Measurements from ENCODE around the gene TBC1D5. TPM values are rescaled to one million over a fixed set of nuclear protein-coding genes. Genes with fewer than 3 reads are reported as not detected.

The TBC1D5 gene
- total RNA-seq, 1 experiment from 2014 or later = 36.4 TPM

DNA sequence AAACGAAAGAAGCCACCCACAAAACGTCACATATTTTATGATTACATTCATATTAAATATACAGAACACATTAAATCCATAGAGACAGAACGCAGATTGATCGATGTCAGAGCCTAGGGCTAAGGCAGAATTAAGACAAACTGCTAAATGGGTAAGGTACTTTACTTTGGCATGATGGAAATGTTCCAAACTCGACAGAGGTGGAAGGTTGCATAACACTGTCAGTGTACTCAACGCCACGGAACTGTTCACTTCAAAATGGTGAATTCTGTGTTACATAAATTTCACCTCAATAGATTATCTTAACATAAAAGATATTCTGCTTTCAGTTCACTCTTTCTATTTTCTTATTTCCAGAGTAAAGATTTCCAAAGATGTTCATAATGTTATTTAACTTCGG, 158.4 kb downstream of the TBC1D5 start:
- POLR2A ChIA-PET = no interaction called here
- intact Hi-C loops (cut with micrococcal nuclease; ENCODE audit: unreplicated experiment) = no loop called here
- Histone ChIP-seq H3K4me1 (no peaks in the 10 kb centered on the region; the same call in 1 of the 2 replicates), H3K36me3 (ENCODE audit: control insufficient read depth, insufficient read depth, low read length) (no peaks in the 10 kb centered on the region), H3K4me3 (ENCODE audit: low read depth, low read length) (no peak overlapping the region), H3K27me3 (replicated peaks; ENCODE audit: control insufficient read depth, insufficient read depth, low read length) (no peaks in the 10 kb centered on the region), H3K9me3 (no peaks in the 10 kb centered on the region)
- TF ChIP-seq, protein P1, sequence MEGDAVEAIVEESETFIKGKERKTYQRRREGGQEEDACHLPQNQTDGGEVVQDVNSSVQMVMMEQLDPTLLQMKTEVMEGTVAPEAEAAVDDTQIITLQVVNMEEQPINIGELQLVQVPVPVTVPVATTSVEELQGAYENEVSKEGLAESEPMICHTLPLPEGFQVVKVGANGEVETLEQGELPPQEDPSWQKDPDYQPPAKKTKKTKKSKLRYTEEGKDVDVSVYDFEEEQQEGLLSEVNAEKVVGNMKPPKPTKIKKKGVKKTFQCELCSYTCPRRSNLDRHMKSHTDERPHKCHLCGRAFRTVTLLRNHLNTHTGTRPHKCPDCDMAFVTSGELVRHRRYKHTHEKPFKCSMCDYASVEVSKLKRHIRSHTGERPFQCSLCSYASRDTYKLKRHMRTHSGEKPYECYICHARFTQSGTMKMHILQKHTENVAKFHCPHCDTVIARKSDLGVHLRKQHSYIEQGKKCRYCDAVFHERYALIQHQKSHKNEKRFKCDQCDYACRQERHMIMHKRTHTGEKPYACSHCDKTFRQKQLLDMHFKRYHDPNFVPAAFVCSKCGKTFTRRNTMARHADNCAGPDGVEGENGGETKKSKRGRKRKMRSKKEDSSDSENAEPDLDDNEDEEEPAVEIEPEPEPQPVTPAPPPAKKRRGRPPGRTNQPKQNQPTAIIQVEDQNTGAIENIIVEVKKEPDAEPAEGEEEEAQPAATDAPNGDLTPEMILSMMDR (IDR thresholded peaks at IDR 0.05; ENCODE audit: insufficient read depth in 1 of 2, low read depth in 1 of 2, low read length in 1 of 2, severe bottlenecking in 1 of 2, unreplicated experiment in 1 of 2) = no peak
- no TSS peak for BruUV-seq (replicated peaks)
- Mint-ChIP-seq H3K4me3 (ENCODE audit: unreplicated experiment) (no peak overlapping the region), H3K27me3 (ENCODE audit: insufficient read depth, unreplicated experiment) (no peaks in the 10 kb centered on the region), H3K9me3 (ENCODE audit: unreplicated experiment) (no peaks in the 10 kb centered on the region), H3K36me3 (ENCODE audit: insufficient read depth, unreplicated experiment) (no peaks in the 10 kb centered on the region), H3K27ac (ENCODE audit: unreplicated experiment) (no peak overlapping the region), H3K4me1 (ENCODE audit: low read depth, unreplicated experiment) (no peaks in the 10 kb centered on the region)
- DNase-seq = no peak
- CTCF ChIA-PET = no interaction called here

GRCh38 chr3:17583530-17583929, 158.9 kb downstream of the TBC1D5 start:
- Mint-ChIP-seq H3K9me3 (ENCODE audit: unreplicated experiment) (no peaks in the 10 kb centered on the region), H3K27ac (ENCODE audit: unreplicated experiment) (no peak overlapping the region), H3K4me3 (ENCODE audit: unreplicated experiment) (no peak overlapping the region), H3K4me1 (ENCODE audit: low read depth, unreplicated experiment) (no peaks in the 10 kb centered on the region), H3K27me3 (ENCODE audit: insufficient read depth, unreplicated experiment) (no peaks in the 10 kb centered on the region), H3K36me3 (ENCODE audit: insufficient read depth, unreplicated experiment) (no peaks in the 10 kb centered on the region)
- Histone ChIP-seq H3K4me1 (no peaks in the 10 kb centered on the region; the same call in 1 of the 2 replicates), H3K36me3 (ENCODE audit: control insufficient read depth, insufficient read depth, low read length) (no peaks in the 10 kb centered on the region), H3K9me3 (no peaks in the 10 kb centered on the region), H3K27me3 (replicated peaks; ENCODE audit: control insufficient read depth, insufficient read depth, low read length) (no peaks in the 10 kb centered on the region), H3K4me3 (ENCODE audit: low read depth, low read length) (no peak overlapping the region)
- ChIA-PET CTCF (no interaction called here), POLR2A (no interaction called here)
- peak in 1 of 2 experiments; percentile 36 for DNase-seq
- BruUV-seq (replicated peaks) = no TSS peak
- TF ChIP-seq, protein P1 (IDR thresholded peaks at IDR 0.05; ENCODE audit: insufficient read depth in 1 of 2, low read depth in 1 of 2, low read length in 1 of 2, severe bottlenecking in 1 of 2, unreplicated experiment in 1 of 2) = no peak
- intact Hi-C loops (cut with micrococcal nuclease; ENCODE audit: unreplicated experiment) = no loop called here

- ChIA-PET POLR2A (no interaction called here), CTCF (no interaction called here)
- H3K4me1 Mint-ChIP-seq (ENCODE audit: low read depth, unreplicated experiment) = no peaks in the 10 kb centered on the region
- H3K27ac Mint-ChIP-seq (ENCODE audit: unreplicated experiment) = no peak overlapping the region
- no peaks in the 10 kb centered on the region for H3K27me3 Mint-ChIP-seq (ENCODE audit: insufficient read depth, unreplicated experiment)
- DNase-seq = no peak
- no peaks in the 10 kb centered on the region for H3K9me3 Mint-ChIP-seq (ENCODE audit: unreplicated experiment)
- H3K4me1 ChIP-seq = no peaks in the 10 kb centered on the region; the same call in 1 of the 2 replicates
- H3K9me3 ChIP-seq = no peaks in the 10 kb centered on the region
- H3K4me3 Mint-ChIP-seq (ENCODE audit: unreplicated experiment) = no peak overlapping the region
- no peaks in the 10 kb centered on the region for H3K27me3 ChIP-seq (replicated peaks; ENCODE audit: control insufficient read depth, insufficient read depth, low read length)
- H3K36me3 ChIP-seq (ENCODE audit: control insufficient read depth, insufficient read depth, low read length) = no peaks in the 10 kb centered on the region
- no peak overlapping the region for H3K4me3 ChIP-seq (ENCODE audit: low read depth, low read length)
- no TSS peak for BruUV-seq (replicated peaks)
- TF ChIP-seq, protein P1 (IDR thresholded peaks at IDR 0.05; ENCODE audit: insufficient read depth in 1 of 2, low read depth in 1 of 2, low read length in 1 of 2, severe bottlenecking in 1 of 2, unreplicated experiment in 1 of 2) = no peak
- H3K36me3 Mint-ChIP-seq (ENCODE audit: insufficient read depth, unreplicated experiment) = no peaks in the 10 kb centered on the region
- intact Hi-C loops (cut with micrococcal nuclease; ENCODE audit: unreplicated experiment) = no loop called here
Measured at GRCh38 chr3:17581421-17582080, 160.9 kb downstream of the TBC1D5 start.
